ENCODE results near the gene COL9A3. TPM values are rescaled to one million over a fixed set of nuclear protein-coding genes. Genes with fewer than 3 reads are reported as not detected.

COL9A3 gene
- total RNA-seq, 5 donors from 2014 or later (not counting 1 experiment from before 2014, with no cell fraction given), result 0.51 to 2.1 (median 0.75) TPM; not detected in 1

DNA sequence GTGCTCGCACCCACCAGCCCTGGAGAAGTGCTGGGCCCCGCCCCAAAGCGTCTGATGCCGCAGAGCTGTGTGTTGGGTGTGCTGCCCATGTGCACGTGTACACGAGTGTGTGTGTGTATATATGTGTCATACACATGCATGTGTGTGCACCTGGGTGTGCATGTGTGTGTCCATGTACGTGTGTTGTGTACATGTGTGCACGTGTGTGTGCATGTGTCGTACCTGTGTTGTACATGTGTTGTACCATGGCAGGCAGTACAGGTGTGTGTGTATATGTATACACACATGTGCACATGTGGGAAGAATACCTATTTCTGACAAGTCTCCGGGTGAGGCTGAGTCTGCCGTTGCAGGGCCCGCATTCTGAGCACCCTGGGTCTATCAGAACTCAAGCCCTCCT, 26.8 kb upstream of the COL9A3 start:
- Histone ChIP-seq H3K27me3 (replicated peaks in 1 of 2; ENCODE audit: control insufficient read depth in 2 of 2, extremely low read depth in 1 of 2, insufficient read depth in 2 of 2, low read length in 1 of 2) (peaks cover 0 to 7% of the 10 kb centered on the region in 2 experiments), H3K36me3 (ENCODE audit: control insufficient read depth in 2 of 2, extremely low read depth in 1 of 2, insufficient read depth in 1 of 2, low read length in 1 of 2) (no peaks in the 10 kb centered on the region), H3K9me3 (no peaks in the 10 kb centered on the region), H3K27ac (ENCODE audit: low read length) (no peak overlapping the region), H3K4me3 (ENCODE audit: control insufficient read depth in 1 of 2, extremely low read depth in 1 of 2, low read length in 1 of 2) (no peak overlapping the region), H3K4me1 (ENCODE audit: control insufficient read depth in 1 of 2, extremely low read depth in 1 of 2, insufficient read depth in 2 of 2, low read length in 2 of 2) (peaks cover 8 to 32% of the 10 kb centered on the region in 2 experiments)
- peaks cover 17 to 23% (median 19%) of the 10 kb centered on the region in 3 donors for H3K4me1 Mint-ChIP-seq
- ChIA-PET POLR2A (no interaction called here), CTCF (interaction anchor here (0.6 to 0.8 kb wide), 2 partner anchors 134 to 290 kb away, joined by 3 to 4 read pairs; no protein-coding TSS in a partner anchor)
- no peaks in the 10 kb centered on the region for H3K36me3 Mint-ChIP-seq
- H3K4me3 Mint-ChIP-seq, result no peak overlapping the region
- no peaks in the 10 kb centered on the region for H3K27me3 Mint-ChIP-seq
- H3K27ac Mint-ChIP-seq, result no peak overlapping the region
- no peaks in the 10 kb centered on the region for H3K9me3 Mint-ChIP-seq
- WGBS (ENCODE audit: insufficient coverage), result 89% methylated on average over 7 of the region's 12 CpGs
- DNase-seq, result no peak
- no peak for ATAC-seq (replicated peaks in 1 of 4)

DNA sequence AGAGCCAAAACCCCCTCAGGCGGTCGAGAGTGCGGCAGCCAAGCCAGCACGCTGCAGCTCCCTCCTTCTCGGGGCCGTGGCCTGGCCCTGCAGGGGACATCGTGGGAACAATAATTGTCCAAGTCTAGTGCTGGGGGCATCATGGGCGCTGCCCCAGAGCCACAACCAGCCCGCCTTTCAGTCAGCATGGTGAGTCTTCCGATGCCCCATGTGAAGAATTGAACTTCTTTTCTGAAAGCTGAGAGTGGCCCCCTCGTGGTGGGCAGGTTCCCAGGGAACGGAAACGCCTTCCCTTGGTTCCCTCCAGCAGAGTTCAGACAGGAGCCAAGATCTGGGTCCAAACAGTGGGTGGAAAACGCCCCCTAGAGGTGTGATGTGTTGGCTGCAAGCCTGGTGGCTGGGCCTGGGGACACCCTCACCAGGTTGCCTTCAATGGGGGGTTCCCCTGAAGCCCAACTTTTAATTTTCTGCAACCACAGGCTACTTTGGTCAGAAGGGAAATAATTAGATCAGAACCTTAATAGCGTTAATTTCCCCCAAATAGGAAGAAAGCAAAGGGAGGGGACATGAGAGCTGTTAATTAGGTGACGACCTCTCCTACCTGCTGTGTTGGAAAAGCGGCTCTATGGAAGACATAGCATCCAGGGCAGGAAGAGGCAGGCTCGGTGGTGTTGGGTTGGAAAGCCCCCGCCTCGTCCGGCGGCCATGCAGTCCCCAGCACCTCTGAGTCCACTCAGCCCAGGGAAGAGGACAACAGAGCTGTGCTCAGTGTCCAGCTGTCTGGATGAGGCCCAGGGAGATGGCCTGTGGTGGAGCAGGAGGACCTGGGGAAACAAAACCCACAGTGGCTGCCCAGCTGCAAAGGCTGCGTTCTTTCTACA, 25.3 kb upstream of the COL9A3 start:
- ChIA-PET POLR2A (interaction anchor here in 1 of 2 donors (0.6 kb wide), 1 partner anchor 158 kb away, joined by 4 read pairs; no protein-coding TSS in a partner anchor), CTCF (interaction anchor here in 1 of 2 donors (0.6 to 1.2 kb wide), 3 partner anchors 13 to 17 kb away, joined by 3 to 12 read pairs (median 4); partner anchors contain the start of gene OGFR)
- Histone ChIP-seq H3K27me3 (replicated peaks in 1 of 2; ENCODE audit: control insufficient read depth in 2 of 2, extremely low read depth in 1 of 2, insufficient read depth in 2 of 2, low read length in 1 of 2) (peaks cover 0 to 7% of the 10 kb centered on the region in 2 experiments), H3K4me1 (ENCODE audit: control insufficient read depth in 1 of 2, extremely low read depth in 1 of 2, insufficient read depth in 2 of 2, low read length in 2 of 2) (peaks cover 10 to 41% of the 10 kb centered on the region in 2 experiments), H3K27ac (ENCODE audit: low read length) (no peak overlapping the region), H3K9me3 (no peaks in the 10 kb centered on the region), H3K36me3 (ENCODE audit: control insufficient read depth in 2 of 2, extremely low read depth in 1 of 2, insufficient read depth in 1 of 2, low read length in 1 of 2) (no peaks in the 10 kb centered on the region), H3K4me3 (ENCODE audit: control insufficient read depth in 1 of 2, extremely low read depth in 1 of 2, low read length in 1 of 2) (no peak overlapping the region)
- peak overlapping the region in 2 of 3 donors; percentile 39 to 52 for H3K4me3 Mint-ChIP-seq
- peak overlapping the region; percentile 80 to 88 for H3K27ac Mint-ChIP-seq
- 45% methylated on average over 19 of the region's 23 CpGs for WGBS (ENCODE audit: insufficient coverage)
- H3K36me3 Mint-ChIP-seq, result no peaks in the 10 kb centered on the region
- peaks cover 22 to 26% (median 24%) of the 10 kb centered on the region in 3 donors for H3K4me1 Mint-ChIP-seq
- H3K9me3 Mint-ChIP-seq, result no peaks in the 10 kb centered on the region
- no peaks in the 10 kb centered on the region for H3K27me3 Mint-ChIP-seq
- ATAC-seq (replicated peaks in 1 of 4), result no peak
- peak in 32 of 35 experiments; percentile 28 to 80 (median 54) for DNase-seq

DNA sequence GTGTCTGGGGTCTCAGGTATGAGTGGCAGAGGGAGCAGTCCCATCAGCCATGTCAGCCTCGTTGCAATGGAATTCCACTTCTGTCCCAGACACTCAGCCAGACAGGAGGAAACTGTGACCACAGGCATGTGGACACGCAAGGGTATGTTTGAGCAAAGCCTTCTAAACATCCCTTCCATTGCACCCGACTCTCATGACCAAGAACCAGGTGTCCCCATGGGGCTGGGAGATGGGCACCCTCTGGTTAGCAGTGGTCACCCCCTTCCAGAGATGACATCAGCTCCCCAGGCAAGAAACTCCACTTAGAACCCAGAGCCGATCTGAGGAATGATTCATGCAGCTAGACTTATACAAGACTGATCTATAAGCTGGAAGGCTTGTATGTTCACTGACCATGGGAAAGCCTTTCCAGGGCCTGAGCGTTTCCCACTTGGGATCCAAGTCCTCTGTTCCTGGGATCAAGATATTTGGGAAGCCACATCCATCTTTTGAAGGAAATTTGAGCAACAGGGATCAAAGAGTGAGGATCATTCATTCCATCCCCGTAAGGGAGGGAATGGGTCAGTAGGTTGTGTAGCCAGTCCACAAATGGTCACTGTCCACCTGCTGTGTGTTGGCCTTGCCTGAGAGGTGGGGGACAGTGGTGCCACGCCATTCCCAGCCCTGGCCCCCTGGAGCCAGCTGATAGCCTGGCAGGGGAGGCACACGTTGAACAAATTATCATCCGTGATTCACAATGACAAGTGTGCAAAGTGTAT, 24.5 kb upstream of the COL9A3 start:
- Histone ChIP-seq H3K27ac (ENCODE audit: low read length) (no peak overlapping the region), H3K4me1 (ENCODE audit: control insufficient read depth in 1 of 2, extremely low read depth in 1 of 2, insufficient read depth in 2 of 2, low read length in 2 of 2) (peaks cover 13 to 47% of the 10 kb centered on the region in 2 experiments), H3K27me3 (replicated peaks in 1 of 2; ENCODE audit: control insufficient read depth in 2 of 2, extremely low read depth in 1 of 2, insufficient read depth in 2 of 2, low read length in 1 of 2) (peaks cover 0 to 7% of the 10 kb centered on the region in 2 experiments), H3K36me3 (ENCODE audit: control insufficient read depth in 2 of 2, extremely low read depth in 1 of 2, insufficient read depth in 1 of 2, low read length in 1 of 2) (no peaks in the 10 kb centered on the region), H3K9me3 (no peaks in the 10 kb centered on the region), H3K4me3 (ENCODE audit: control insufficient read depth in 1 of 2, extremely low read depth in 1 of 2, low read length in 1 of 2) (no peak overlapping the region)
- no peak for ATAC-seq (replicated peaks in 1 of 4)
- ChIA-PET POLR2A (interaction anchor here in 1 of 2 donors (0.6 kb wide), 1 partner anchor 159 kb away, joined by 4 read pairs; no protein-coding TSS in a partner anchor), CTCF (interaction anchor here in 1 of 2 donors (0.6 to 1.2 kb wide), 2 partner anchors 13 to 18 kb away, joined by 4 to 12 read pairs; partner anchors contain the start of gene OGFR)
- Mint-ChIP-seq H3K4me3 (peak overlapping the region; percentile 51 to 91 (median 60)), H3K27me3 (no peaks in the 10 kb centered on the region), H3K4me1 (peaks cover 27 to 31% (median 27%) of the 10 kb centered on the region in 3 donors), H3K9me3 (no peaks in the 10 kb centered on the region), H3K36me3 (no peaks in the 10 kb centered on the region), H3K27ac (peak overlapping the region; percentile 88 to 96)
- no peak for DNase-seq
- 81% methylated on average over 8 of the region's 9 CpGs for WGBS (ENCODE audit: insufficient coverage)

DNA sequence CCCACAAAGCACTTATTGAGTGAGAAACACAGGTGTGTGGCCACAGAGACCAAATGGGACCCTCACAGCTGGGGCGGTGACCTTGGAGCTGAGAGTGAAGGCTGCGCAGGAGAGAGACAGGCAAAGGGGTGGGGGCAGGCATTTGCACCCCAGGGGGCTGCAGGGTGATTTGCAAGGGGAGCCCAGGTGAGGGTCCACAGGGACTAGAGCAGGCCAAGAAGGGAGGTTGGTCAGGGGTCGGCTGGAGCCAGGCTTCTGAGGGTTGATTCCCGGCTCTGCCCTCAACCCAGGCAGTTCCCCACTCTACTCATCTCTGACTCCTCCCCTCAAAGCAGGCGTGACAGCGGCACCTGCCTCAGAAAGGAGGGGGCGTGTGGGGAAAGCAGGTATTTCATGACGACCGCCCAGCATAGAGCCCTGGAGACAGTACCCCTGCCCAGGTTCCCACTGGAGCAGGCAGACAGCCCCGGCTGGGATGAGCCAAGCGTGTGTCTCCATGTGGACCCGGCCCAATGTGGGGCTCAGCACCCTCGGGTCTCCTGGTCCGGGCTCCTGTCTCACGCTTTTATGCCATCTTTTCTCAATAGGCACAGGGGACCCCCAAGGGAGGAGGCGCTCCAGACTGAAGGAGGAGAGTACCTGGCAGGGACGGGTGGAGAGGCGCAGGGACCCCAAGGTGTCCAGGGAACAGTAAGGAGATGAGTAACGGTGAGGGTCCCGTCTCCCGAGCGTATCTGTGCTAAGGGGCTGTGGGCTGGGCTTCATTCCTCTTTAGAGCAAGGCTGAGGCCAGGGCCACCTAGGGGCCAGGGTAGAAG, 23.7 kb upstream of the COL9A3 start:
- H3K36me3 ChIP-seq (ENCODE audit: control insufficient read depth in 2 of 2, extremely low read depth in 1 of 2, insufficient read depth in 1 of 2, low read length in 1 of 2), result no peaks in the 10 kb centered on the region
- H3K9me3 ChIP-seq, result no peaks in the 10 kb centered on the region
- Mint-ChIP-seq H3K27ac (peak overlapping the region; percentile 93 to 96), H3K4me1 (peaks cover 32 to 38% (median 32%) of the 10 kb centered on the region in 3 donors), H3K4me3 (peak overlapping the region; percentile 74 to 91 (median 76)), H3K36me3 (no peaks in the 10 kb centered on the region), H3K27me3 (no peaks in the 10 kb centered on the region), H3K9me3 (no peaks in the 10 kb centered on the region)
- ChIA-PET POLR2A (no interaction called here), CTCF (interaction anchor here in 1 of 2 donors (1.2 to 1.4 kb wide), 2 partner anchors 11 to 12 kb away, joined by 4 to 7 read pairs; partner anchors contain the start of gene OGFR)
- peak overlapping the region; percentile 99 for H3K27ac ChIP-seq (ENCODE audit: low read length)
- ATAC-seq (replicated peaks in 1 of 4) (no peak), DNase-seq (peak in 4 of 35 experiments; percentile 25 to 43 (median 32))
- H3K4me1 ChIP-seq (ENCODE audit: control insufficient read depth in 1 of 2, extremely low read depth in 1 of 2, insufficient read depth in 2 of 2, low read length in 2 of 2), result peaks cover 15 to 55% of the 10 kb centered on the region in 2 experiments
- H3K4me3 ChIP-seq (ENCODE audit: control insufficient read depth in 1 of 2, extremely low read depth in 1 of 2, low read length in 1 of 2), result peak overlapping the region; percentile 25 to 63
- 91% methylated on average over 17 of the region's 22 CpGs for WGBS (ENCODE audit: insufficient coverage)
- H3K27me3 ChIP-seq (replicated peaks in 1 of 2; ENCODE audit: control insufficient read depth in 2 of 2, extremely low read depth in 1 of 2, insufficient read depth in 2 of 2, low read length in 1 of 2), result peaks cover 0 to 7% of the 10 kb centered on the region in 2 experiments

DNA sequence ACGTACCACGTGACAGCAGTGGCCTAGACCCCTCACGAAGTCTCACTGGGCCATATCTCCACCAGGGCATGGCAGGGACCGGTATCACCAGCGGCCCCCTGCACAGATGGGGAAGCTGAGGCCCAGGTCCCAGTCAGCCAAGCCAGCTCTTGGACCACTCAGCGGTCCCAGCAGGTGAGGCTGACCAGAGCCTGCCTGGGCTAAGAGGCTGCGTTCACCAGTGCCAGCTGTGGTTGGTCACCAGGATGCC, 23.2 kb upstream of the COL9A3 start:
- H3K4me3 ChIP-seq (ENCODE audit: control insufficient read depth in 1 of 2, extremely low read depth in 1 of 2, low read length in 1 of 2), result peak overlapping the region; percentile 25 to 63
- CTCF ChIA-PET, result interaction anchor here in 1 of 2 donors (0.6 to 1.4 kb wide), 6 partner anchors 11 to 1250 kb away, joined by 3 to 8 read pairs (median 4); partner anchors contain the start of genes OGFR and TCFL5
- POLR2A ChIA-PET, result interaction anchor here in 1 of 2 donors (0.6 to 1.0 kb wide), 2 partner anchors 11 to 142 kb away, joined by 3 to 4 read pairs; partner anchors contain the start of gene OGFR

More for the DNA sequence above, 23.2 kb upstream of the COL9A3 start:
- peaks cover 0 to 7% of the 10 kb centered on the region in 2 experiments for H3K27me3 ChIP-seq (replicated peaks in 1 of 2; ENCODE audit: control insufficient read depth in 2 of 2, extremely low read depth in 1 of 2, insufficient read depth in 2 of 2, low read length in 1 of 2)
- WGBS (ENCODE audit: insufficient coverage), result 65% methylated on average over 6 of the region's 7 CpGs
- ATAC-seq (replicated peaks in 1 of 4) (no peak), DNase-seq (peak in 1 of 35 experiments; percentile 36)
- H3K36me3 ChIP-seq (ENCODE audit: control insufficient read depth in 2 of 2, extremely low read depth in 1 of 2, insufficient read depth in 1 of 2, low read length in 1 of 2), result peaks cover 0 to 5% of the 10 kb centered on the region in 2 donors
- H3K27ac ChIP-seq (ENCODE audit: low read length), result peak overlapping the region; percentile 99
- peak overlapping the region; percentile 93 to 96 for H3K27ac Mint-ChIP-seq
- H3K4me1 ChIP-seq (ENCODE audit: control insufficient read depth in 1 of 2, extremely low read depth in 1 of 2, insufficient read depth in 2 of 2, low read length in 2 of 2), result peaks cover 15 to 57% of the 10 kb centered on the region in 2 experiments
- H3K4me3 Mint-ChIP-seq, result peak overlapping the region; percentile 74 to 91 (median 76)
- peaks cover 37 to 41% (median 37%) of the 10 kb centered on the region in 3 donors for H3K4me1 Mint-ChIP-seq
- no peaks in the 10 kb centered on the region for H3K9me3 ChIP-seq
- H3K36me3 Mint-ChIP-seq, result peaks cover 5% of the 10 kb centered on the region
- no peaks in the 10 kb centered on the region for H3K9me3 Mint-ChIP-seq
- H3K27me3 Mint-ChIP-seq, result no peaks in the 10 kb centered on the region
